GM23248 (cell line): ENCODE data around the gene FTO. TPM values are rescaled to one million over a fixed set of nuclear protein-coding genes. Genes with fewer than 3 reads are reported as not detected.

Experiments
- DNase-seq: peaks from one replicate; pipeline ENCODE4 v3.0.0-alpha.2; 2015
- H2AFZ ChIP-seq: fragments of 200-600 bp; sonication (generic); 2 replicates; pipeline ENCODE4 v1.6.1; 2016; ENCODE audit warnings: antibody characterized with exemption
- H3F3A ChIP-seq: fragments of 200-600 bp; sonication (generic); 2 replicates; pipeline ENCODE4 v1.6.1; 2016; ENCODE audit warnings: mild to moderate bottlenecking, antibody characterized with exemption, mixed run types; ENCODE audit not compliant: insufficient read depth
- H3K27ac ChIP-seq: fragments of 200-600 bp; sonication (generic); 2 replicates; pipeline ENCODE4 v1.5.1; 2016; ENCODE audit warnings: mild to moderate bottlenecking
- H3K27me3 ChIP-seq: fragments of 200-600 bp; sonication (generic); replicated peaks from 2 replicates; pipeline ENCODE4 v1.6.1; 2016; ENCODE audit warnings: mild to moderate bottlenecking; ENCODE audit not compliant: insufficient read depth
- H3K36me3 ChIP-seq: fragments of 200-600 bp; sonication (generic); 2 replicates; pipeline ENCODE4 v1.6.1; 2016; ENCODE audit warnings: low read depth, mild to moderate bottlenecking
- H3K4me1 ChIP-seq: fragments of 200-600 bp; sonication (generic); 2 replicates; pipeline ENCODE4 v1.6.1; 2016; ENCODE audit warnings: mild to moderate bottlenecking; ENCODE audit not compliant: insufficient read depth
- H3K4me2 ChIP-seq: fragments of 200-600 bp; sonication (generic); one replicate; pipeline ENCODE4 v1.6.1; 2016; ENCODE audit warnings: mild to moderate bottlenecking; ENCODE audit not compliant: unreplicated experiment
- H3K4me3 ChIP-seq: fragments of 200-600 bp; sonication (generic); 2 replicates; pipeline ENCODE4 v1.5.1; 2016; ENCODE audit warnings: mild to moderate bottlenecking
- H3K79me2 ChIP-seq: fragments of 200-600 bp; sonication (generic); 2 replicates; pipeline ENCODE4 v1.6.1; 2016; ENCODE audit warnings: mild to moderate bottlenecking; ENCODE audit not compliant: insufficient read depth
- H3K9ac ChIP-seq: fragments of 200-600 bp; sonication (generic); 2 replicates; pipeline ENCODE4 v1.6.1; 2016; ENCODE audit warnings: mild to moderate bottlenecking
- H3K9me2 ChIP-seq: fragments of 200-600 bp; sonication (generic); 2 replicates; pipeline ENCODE4 v1.6.1; 2016; ENCODE audit warnings: mixed run types, mild to moderate bottlenecking, moderate library complexity; ENCODE audit not compliant: insufficient read depth
- H3K9me3 ChIP-seq: fragments of 200-600 bp; sonication (generic); one replicate; pipeline ENCODE4 v1.6.1; 2017; ENCODE audit warnings: low read depth
- H4K20me1 ChIP-seq: fragments of 200-600 bp; sonication (generic); 2 replicates; pipeline ENCODE4 v1.6.0; 2016; ENCODE audit not compliant: insufficient read depth
- EZH2 ChIP-seq: fragments of 200-600 bp; sonication (generic); IDR thresholded peaks from 2 replicates; pipeline ENCODE4 v1.6.1; 2018; ENCODE audit warnings: antibody characterized with exemption, mild to moderate bottlenecking; ENCODE audit not compliant: insufficient read depth, poor library complexity, severe bottlenecking
- EZH2phosphoT487 ChIP-seq: fragments of 200-600 bp; sonication (generic); IDR thresholded peaks from 2 replicates; pipeline ENCODE4 v1.6.1; 2018; ENCODE audit warnings: antibody characterized with exemption, moderate library complexity, mild to moderate bottlenecking, low read depth; ENCODE audit not compliant: insufficient read depth
- WGBS, 2 experiments: methylation state at CpG; one replicate each; pipeline ENCODE4 v1.1.6; 2015 to 2017; ENCODE audit warnings: low lambda C conversion rate in 2 of 2, low coverage in 1 of 2; ENCODE audit errors: missing lambda C conversion rate in 2 of 2; 5-methylcytosine and 5-hydroxymethylcytosine counted together
- in situ Hi-C: fragments of 300-500 bp; cut with MboI; formaldehyde crosslinking; loops from 2 replicates; pipeline ENCODE4 v1.15.0; 2020
- polyA plus RNA-seq: library from polyadenylated mRNA; unstranded; fragments of >200 nt; fragmentation: Nextera tagmentation; extraction: Ambion mirVana; gene quantifications from 2 replicates; pipeline ENCODE4 v1.2.1, GENCODE V29; 2016
- total RNA-seq: library from RNA; depleted of rRNA; stranded (reverse); fragments of >200 nt; shearing (Covaris generic); gene quantifications from 2 replicates; pipeline ENCODE4 v1.2.3, GENCODE V29; 2014

The FTO gene
- total and polyA plus RNA-seq, 2 experiments from 2014 or later, result 85.3 to 99.2 TPM

DNA sequence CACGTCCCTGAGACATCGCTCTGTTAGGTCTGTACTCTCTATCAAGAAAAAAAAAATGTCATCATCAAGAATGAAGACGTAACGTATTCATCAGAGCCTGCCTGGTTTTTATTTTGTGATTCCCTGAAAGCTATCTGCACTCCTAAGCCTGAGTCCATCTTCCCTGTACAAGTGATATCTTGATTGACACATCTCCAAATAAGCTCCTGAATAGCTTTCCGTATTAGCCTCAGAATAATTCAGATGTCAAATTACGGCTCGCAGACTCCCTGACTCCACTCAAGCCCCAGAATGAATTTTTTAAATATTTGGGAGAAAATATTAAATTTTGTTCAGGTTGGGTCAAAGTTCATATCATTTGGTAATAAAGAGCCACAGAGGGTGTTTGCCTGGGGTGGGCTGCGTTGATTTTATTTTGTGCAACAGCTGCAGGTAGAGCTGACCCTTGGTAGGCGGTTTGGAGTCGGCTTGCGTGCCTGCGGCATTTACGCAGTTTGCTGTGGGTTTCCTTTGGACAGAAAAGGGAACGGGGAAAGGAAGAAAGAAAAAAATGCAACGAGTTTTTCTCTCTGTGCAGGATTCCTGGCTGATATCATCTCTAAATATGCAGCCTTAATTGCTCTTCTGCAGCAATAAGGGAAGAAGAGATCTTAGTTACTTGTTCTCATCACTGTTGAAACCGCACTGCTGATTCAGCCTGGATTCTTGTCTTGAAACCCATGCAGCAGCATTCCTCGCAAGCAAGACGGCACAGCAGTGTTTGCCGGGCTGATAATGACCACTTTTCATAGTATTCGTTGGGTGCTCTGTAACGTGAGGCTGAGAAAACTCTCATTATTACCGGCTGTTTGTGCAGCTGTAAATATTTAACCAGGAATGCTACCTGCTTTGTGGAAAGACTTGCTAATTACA lies 467.9 kb downstream of the FTO start:
- H3K4me3 ChIP-seq, result no peak overlapping the region
- H2AFZ ChIP-seq, result no peak overlapping the region
- no peaks in the 10 kb centered on the region for H3K36me3 ChIP-seq
- in situ Hi-C loops, result loop anchor here (10.0 kb wide), 1 partner anchor 397 kb away; no protein-coding TSS in a partner anchor
- DNase-seq, result peak; percentile 19
- no peaks in the 10 kb centered on the region for H3K9me3 ChIP-seq
- no peak overlapping the region for H3K4me2 ChIP-seq
- no peaks in the 10 kb centered on the region for H3K79me2 ChIP-seq
- TF ChIP-seq EZH2phosphoT487, result no peak
- no peak for TF ChIP-seq EZH2
- H4K20me1 ChIP-seq, result no peaks in the 10 kb centered on the region
- WGBS, 2 experiments, result 75 to 78% methylated on average over 22 of the region's 22 CpGs
- no peak overlapping the region for H3K27ac ChIP-seq
- H3K9ac ChIP-seq, result no peak overlapping the region
- no peaks in the 10 kb centered on the region for H3F3A ChIP-seq
- 0 out of 2 replicates have a peak, but pooled peaks cover 4% of the 10 kb centered on the region for H3K27me3 ChIP-seq
- H3K4me1 ChIP-seq, result peaks cover 8% of the 10 kb centered on the region; the same call in 1 of the 2 replicates
- H3K9me2 ChIP-seq, result no peaks in the 10 kb centered on the region

DNA sequence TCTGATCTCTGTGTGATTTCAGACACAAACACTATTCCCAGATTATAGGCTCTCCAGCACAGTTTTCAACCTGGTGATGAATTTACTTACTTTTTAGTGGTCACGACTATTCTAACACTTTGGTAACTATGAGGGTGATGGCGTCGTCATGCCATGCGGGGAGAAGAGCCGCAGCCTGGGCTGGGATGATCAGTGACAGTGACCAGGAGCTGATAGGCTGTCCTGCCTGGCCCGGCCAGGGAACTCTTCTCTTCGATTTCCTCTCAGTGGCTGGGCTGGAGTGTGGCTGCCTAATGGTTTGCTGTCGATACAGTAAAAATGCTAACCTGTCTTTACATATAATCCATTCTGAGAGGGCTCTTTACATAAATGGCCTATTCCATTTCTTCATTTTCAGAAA lies 469.5 kb downstream of the FTO start:
- Histone ChIP-seq H3F3A (no peaks in the 10 kb centered on the region), H3K9me3 (no peaks in the 10 kb centered on the region), H3K36me3 (no peaks in the 10 kb centered on the region), H2AFZ (no peak overlapping the region), H3K4me2 (no peak overlapping the region), H3K9ac (no peak overlapping the region), H3K4me3 (no peak overlapping the region), H4K20me1 (no peaks in the 10 kb centered on the region), H3K9me2 (no peaks in the 10 kb centered on the region), H3K79me2 (no peaks in the 10 kb centered on the region), H3K27me3 (0 out of 2 replicates have a peak, but pooled peaks cover 4% of the 10 kb centered on the region), H3K27ac (no peak overlapping the region), H3K4me1 (peaks cover 8% of the 10 kb centered on the region; the same call in 1 of the 2 replicates)
- in situ Hi-C loops, result loop anchor here (10.0 kb wide), 1 partner anchor 399 kb away; no protein-coding TSS in a partner anchor
- DNase-seq, result no peak
- WGBS, 2 experiments, result 96% methylated on average over 8 of the region's 8 CpGs
- no peak for TF ChIP-seq EZH2phosphoT487
- no peak for TF ChIP-seq EZH2

DNA sequence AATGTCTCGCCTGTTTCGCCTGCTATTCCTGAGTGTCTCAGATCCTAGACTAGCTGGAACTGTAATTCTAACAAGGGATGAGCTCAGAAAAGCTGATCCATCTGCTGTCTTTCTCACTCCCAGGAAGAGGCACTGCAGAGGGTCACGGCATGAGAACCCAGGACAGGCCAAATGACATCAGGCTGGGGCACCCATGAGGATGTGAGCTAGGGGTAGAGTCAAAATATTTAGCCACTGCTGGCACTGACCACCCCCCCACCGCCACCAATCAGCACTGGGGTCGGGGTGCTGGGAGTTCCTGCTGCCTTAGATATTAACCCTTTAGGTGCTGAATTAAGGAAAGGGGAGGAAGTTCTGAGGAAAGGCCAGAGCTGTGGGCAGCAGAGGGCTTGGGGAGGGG lies 470.2 kb downstream of the FTO start:
- H3K27me3 ChIP-seq, result 0 out of 2 replicates have a peak, but pooled peaks cover 2% of the 10 kb centered on the region
- 56 to 59% methylated on average over 5 of the region's 5 CpGs for WGBS, 2 experiments
- H3K9me3 ChIP-seq, result no peaks in the 10 kb centered on the region
- H3K27ac ChIP-seq, result no peak overlapping the region
- peaks cover 8% of the 10 kb centered on the region; the same call in 1 of the 2 replicates for H3K4me1 ChIP-seq
- DNase-seq, result no peak
- no peaks in the 10 kb centered on the region for H3K9me2 ChIP-seq
- TF ChIP-seq EZH2 (no peak), EZH2phosphoT487 (no peak)
- H3K4me3 ChIP-seq, result no peak overlapping the region
- no peak overlapping the region for H3K4me2 ChIP-seq
- H2AFZ ChIP-seq, result no peak overlapping the region
- H3K79me2 ChIP-seq, result no peaks in the 10 kb centered on the region
- H3K36me3 ChIP-seq, result no peaks in the 10 kb centered on the region
- H3K9ac ChIP-seq, result no peak overlapping the region
- H4K20me1 ChIP-seq, result no peaks in the 10 kb centered on the region
- in situ Hi-C loops, result loop anchor here (10.0 kb wide), 1 partner anchor 399 kb away; no protein-coding TSS in a partner anchor
- no peaks in the 10 kb centered on the region for H3F3A ChIP-seq

DNA sequence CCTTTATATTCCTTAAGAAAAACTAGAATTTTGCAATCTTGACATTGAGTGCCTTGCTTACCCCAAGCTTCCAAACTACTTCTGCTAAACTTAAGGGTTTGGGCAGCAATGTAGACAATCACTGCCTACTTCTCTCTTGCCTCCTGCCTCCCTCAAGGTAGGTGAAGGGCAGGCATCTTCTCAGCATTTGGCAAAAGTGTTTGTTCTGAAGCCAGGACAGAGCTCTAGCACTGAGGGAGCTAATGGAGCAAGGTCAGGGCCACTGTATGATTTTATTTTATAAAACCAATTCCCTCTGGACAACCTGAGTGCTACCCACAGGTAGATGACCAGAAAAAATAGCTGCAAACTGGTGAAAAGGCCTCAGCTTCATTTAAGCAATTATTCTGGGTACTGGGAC lies 470.8 kb downstream of the FTO start:
- peaks cover 8% of the 10 kb centered on the region; the same call in 1 of the 2 replicates for H3K4me1 ChIP-seq
- H3K9me3 ChIP-seq, result no peaks in the 10 kb centered on the region
- in situ Hi-C loops, result loop anchor here (10.0 kb wide), 1 partner anchor 400 kb away; no protein-coding TSS in a partner anchor
- H3K4me3 ChIP-seq, result no peak overlapping the region
- H3K27ac ChIP-seq, result no peak overlapping the region
- H3F3A ChIP-seq, result no peaks in the 10 kb centered on the region
- no peaks in the 10 kb centered on the region for H3K9me2 ChIP-seq
- H3K36me3 ChIP-seq, result no peaks in the 10 kb centered on the region
- H4K20me1 ChIP-seq, result no peaks in the 10 kb centered on the region
- no peak overlapping the region for H3K9ac ChIP-seq
- H3K27me3 ChIP-seq, result no peaks in the 10 kb centered on the region
- TF ChIP-seq EZH2phosphoT487, result no peak
- TF ChIP-seq EZH2, result no peak
- no peak overlapping the region for H2AFZ ChIP-seq
- H3K4me2 ChIP-seq, result no peak overlapping the region
- no peak for DNase-seq
- no peaks in the 10 kb centered on the region for H3K79me2 ChIP-seq
